Lung (tissue), 12 donors: ENCODE data around the gene OSGIN1. TPM values are rescaled to one million over a fixed set of nuclear protein-coding genes. Genes with fewer than 3 reads are reported as not detected.

ENCODE experiments used
- ATAC-seq: fragments of 200-7000 bp; cut with Tn5 transposase; one replicate; pipeline ENCODE4 v1.9.1; 2020; ENCODE audit warnings: moderate number of reproducible peaks; ENCODE audit not compliant: insufficient read depth, low FRiP score
- DNase-seq, 3 donors: peaks; one replicate each; pipeline ENCODE4 v3.0.0-alpha.2; 2013 to 2017
- H3K27ac ChIP-seq, 2 donors: one replicate each; pipeline ENCODE4 v1.5.1; 2013; ENCODE audit warnings: mild to moderate bottlenecking in 2 of 2, moderate library complexity in 2 of 2, control low read depth in 1 of 2, inconsistent platforms in 1 of 2, low read depth in 1 of 2, low read length in 1 of 2
- H3K27me3 ChIP-seq, 3 donors: one replicate each; pipeline ENCODE4 v1.5.1; 2013; ENCODE audit warnings: low read length in 2 of 3; ENCODE audit not compliant: control insufficient read depth in 3 of 3, insufficient read depth in 3 of 3
- H3K36me3 ChIP-seq, 4 donors: one replicate each; pipeline ENCODE4 v1.5.1; 2013; ENCODE audit warnings: low read length in 4 of 4, mild to moderate bottlenecking in 1 of 4, moderate library complexity in 1 of 4; ENCODE audit not compliant: control insufficient read depth in 4 of 4, insufficient read depth in 4 of 4
- H3K4me1 ChIP-seq, 5 donors: one replicate each; pipeline ENCODE4 v1.5.1; 2013; ENCODE audit warnings: low read length in 5 of 5, mild to moderate bottlenecking in 2 of 5, moderate library complexity in 1 of 5; ENCODE audit not compliant: control insufficient read depth in 5 of 5, insufficient read depth in 5 of 5
- H3K4me3 ChIP-seq: one replicate; pipeline ENCODE4 v1.5.1; 2013; ENCODE audit warnings: mild to moderate bottlenecking, control low read depth, moderate library complexity
- H3K9ac ChIP-seq, 2 donors: one replicate each; pipeline ENCODE4 v1.5.1; 2013; ENCODE audit warnings: low read length in 2 of 2, control low read depth in 1 of 2; ENCODE audit not compliant: insufficient read depth in 1 of 2
- H3K9me3 ChIP-seq, 4 donors: one replicate each; pipeline ENCODE4 v1.5.1; 2013; ENCODE audit warnings: low read length in 3 of 4, mild to moderate bottlenecking in 1 of 4, moderate library complexity in 1 of 4; ENCODE audit not compliant: control insufficient read depth in 4 of 4, insufficient read depth in 3 of 4
- WGBS, 2 donors: extraction: QIAGEN DNeasy Blood & Tissue Kit; methylation state at CpG; one replicate each; pipeline ENCODE4 v1.1.7; 2013; 5-methylcytosine and 5-hydroxymethylcytosine counted together
- polyA plus RNA-seq, 2 donors: library from polyadenylated mRNA; stranded (reverse); fragments of 200-250 nt; gene quantifications; one replicate each; pipeline ENCODE4 v1.2.1, GENCODE V29; 2013
- total RNA-seq, 2 donors: library from RNA; depleted of rRNA in 1 of 2; stranded (reverse); fragments of >200 nt in 1 of 2; gene quantifications; one replicate each; pipeline ENCODE4 v1.2.1, GENCODE V29; 2014 to 2021
- TF ChIP-seq, protein P1 (sequence below): IDR thresholded peaks from 2 replicates; pipeline ENCODE4 v1.5.1; 2012; ENCODE audit warnings: mild to moderate bottlenecking; ENCODE audit errors: control extremely low read depth, extremely low read depth
- donor health status: control.
- donor health status: control.
- donor health status: Bipolar disorder and iron deficiency.
- donor health status: healthy.
- donor health status: DM: yes; HTN: yes; CAD: no.

Gene OSGIN1
- total and polyA plus RNA-seq, 4 donors, result 1.5 to 17.9 (median 13.8) TPM

DNA sequence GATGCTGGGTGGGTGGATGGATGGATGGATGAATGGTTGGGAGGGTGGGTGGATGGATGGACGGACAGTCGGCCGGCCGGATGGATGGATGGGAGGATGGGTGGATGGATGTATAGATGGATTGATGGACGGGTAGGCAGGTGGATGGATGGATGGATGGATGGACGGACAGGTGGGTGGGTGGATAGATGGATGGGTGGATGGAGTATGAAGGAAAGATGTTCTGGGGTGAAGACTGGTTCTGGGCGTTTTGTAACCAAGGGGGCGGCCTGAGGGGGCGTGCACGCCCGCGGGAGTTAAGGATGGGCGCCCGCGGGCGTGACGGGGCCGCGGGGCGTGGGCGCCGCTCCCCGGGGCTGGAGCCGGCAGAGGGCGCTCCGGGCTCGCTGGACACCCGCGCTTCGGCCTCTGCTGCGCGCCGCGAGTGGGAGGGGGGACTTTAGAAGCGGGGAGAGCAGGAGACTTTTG is 14.8 kb downstream of the OSGIN1 start, which contains the start of gene NECAB2:
Gene NECAB2 (plus strand): TSS at position 407 of the 468 bp plus-strand sequence. CDS start 405 bp downstream, outside the sequence.
- WGBS, 2 donors, result 12 to 38% methylated on average over 12 to 35 of the region's 35 CpGs
- peak in 2 of 3 donors; percentile 29 to 46 for DNase-seq
- H3K4me1 ChIP-seq, result no peaks in the 10 kb centered on the region
- no peak within 1 kb of the TSS for H3K27ac ChIP-seq
- H3K9me3 ChIP-seq, result no peaks in the 10 kb centered on the region
- ATAC-seq, result peak; percentile 53
- H3K9ac ChIP-seq, result no peak within 1 kb of the TSS
- peaks cover 0 to 15% (median 0%) of the 10 kb centered on the region in 4 donors for H3K36me3 ChIP-seq
- TF ChIP-seq, protein P1, sequence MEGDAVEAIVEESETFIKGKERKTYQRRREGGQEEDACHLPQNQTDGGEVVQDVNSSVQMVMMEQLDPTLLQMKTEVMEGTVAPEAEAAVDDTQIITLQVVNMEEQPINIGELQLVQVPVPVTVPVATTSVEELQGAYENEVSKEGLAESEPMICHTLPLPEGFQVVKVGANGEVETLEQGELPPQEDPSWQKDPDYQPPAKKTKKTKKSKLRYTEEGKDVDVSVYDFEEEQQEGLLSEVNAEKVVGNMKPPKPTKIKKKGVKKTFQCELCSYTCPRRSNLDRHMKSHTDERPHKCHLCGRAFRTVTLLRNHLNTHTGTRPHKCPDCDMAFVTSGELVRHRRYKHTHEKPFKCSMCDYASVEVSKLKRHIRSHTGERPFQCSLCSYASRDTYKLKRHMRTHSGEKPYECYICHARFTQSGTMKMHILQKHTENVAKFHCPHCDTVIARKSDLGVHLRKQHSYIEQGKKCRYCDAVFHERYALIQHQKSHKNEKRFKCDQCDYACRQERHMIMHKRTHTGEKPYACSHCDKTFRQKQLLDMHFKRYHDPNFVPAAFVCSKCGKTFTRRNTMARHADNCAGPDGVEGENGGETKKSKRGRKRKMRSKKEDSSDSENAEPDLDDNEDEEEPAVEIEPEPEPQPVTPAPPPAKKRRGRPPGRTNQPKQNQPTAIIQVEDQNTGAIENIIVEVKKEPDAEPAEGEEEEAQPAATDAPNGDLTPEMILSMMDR, result peak; percentile 5
- H3K4me3 ChIP-seq, result no peak within 1 kb of the TSS
- H3K27me3 ChIP-seq, result peaks cover 0 to 15% (median 7%) of the 10 kb centered on the region in 3 donors

DNA sequence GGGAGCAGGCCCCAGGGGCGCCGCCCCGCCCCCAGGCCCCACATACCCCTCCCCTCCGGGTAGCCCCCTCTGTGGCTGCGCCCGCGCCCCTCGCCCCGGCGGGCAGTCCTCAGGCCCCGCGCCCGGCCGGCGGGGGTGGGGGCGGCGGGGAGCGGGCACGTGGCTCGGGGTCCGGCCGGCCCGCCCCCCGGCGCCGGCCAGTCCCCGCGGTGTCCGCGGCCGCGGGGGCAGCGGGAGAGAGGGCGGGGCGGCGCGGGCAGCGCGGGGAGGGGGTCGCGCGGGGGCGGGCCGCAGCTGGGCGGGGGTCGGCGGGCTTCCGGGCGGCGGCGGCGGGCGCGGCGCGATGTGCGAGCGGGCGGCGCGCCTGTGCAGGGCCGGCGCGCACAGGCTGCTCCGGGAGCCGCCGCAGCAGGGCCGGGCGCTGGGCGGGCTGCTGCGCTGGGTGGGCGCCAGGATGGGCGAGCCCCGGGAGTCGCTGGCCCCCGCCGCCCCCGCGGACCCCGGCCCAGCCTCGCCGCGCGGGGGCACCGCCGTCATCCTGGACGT is 15.3 kb downstream of the OSGIN1 start:
- TF ChIP-seq, protein P1, result no peak
- Histone ChIP-seq H3K4me1 (no peaks in the 10 kb centered on the region), H3K27ac (no peak overlapping the region), H3K9ac (no peak overlapping the region), H3K4me3 (no peak overlapping the region), H3K27me3 (peaks cover 0 to 15% (median 7%) of the 10 kb centered on the region in 3 donors), H3K36me3 (peaks cover 0 to 14% (median 0%) of the 10 kb centered on the region in 4 donors), H3K9me3 (no peaks in the 10 kb centered on the region)
- ATAC-seq (no peak), DNase-seq (no peak)
- 2 to 3% methylated on average over 17 to 87 of the region's 87 CpGs for WGBS, 2 donors

DNA sequence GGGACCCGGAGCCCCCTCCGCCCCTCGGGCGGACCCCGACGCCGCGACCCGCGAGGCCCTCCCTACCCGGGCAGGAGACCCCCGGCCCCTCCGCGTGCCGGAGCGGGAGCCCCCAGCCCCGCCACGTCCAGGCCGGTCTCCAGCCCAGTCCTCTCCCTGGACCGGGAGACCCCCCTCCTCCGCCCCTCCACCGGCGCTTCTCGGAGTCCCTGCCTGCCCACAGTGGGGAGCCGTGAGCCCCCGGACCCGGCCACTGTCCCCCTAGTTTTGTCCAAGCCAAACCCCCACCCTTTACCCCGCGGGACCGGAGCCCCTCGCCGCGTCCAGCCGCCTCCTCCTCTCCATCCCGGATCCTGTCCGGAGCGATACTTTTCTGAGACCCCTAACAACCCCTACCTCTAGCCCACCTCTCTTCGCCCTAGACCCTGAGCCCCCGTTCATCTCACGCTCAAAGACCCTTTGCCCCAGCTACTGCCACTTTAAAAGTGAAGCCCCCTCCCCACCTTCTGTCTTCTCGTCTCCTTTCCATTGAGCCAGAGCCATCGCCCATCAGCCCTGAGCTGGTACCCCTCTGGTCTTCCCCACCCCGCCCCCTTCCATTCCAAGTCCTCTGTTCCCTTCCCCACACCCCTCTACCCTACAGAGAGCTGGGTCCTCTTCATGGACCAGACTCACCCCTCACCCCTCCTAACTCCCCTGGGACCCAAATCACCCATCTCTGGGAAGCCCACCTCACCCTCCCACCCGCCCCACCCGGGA is 16.0 kb downstream of the OSGIN1 start:
- H3K4me3 ChIP-seq, result no peak overlapping the region
- H3K4me1 ChIP-seq, result no peaks in the 10 kb centered on the region
- ATAC-seq (no peak), DNase-seq (no peak)
- no peaks in the 10 kb centered on the region for H3K9me3 ChIP-seq
- no peak overlapping the region for H3K27ac ChIP-seq
- TF ChIP-seq, protein P1, result no peak
- H3K36me3 ChIP-seq, result peaks cover 0 to 12% (median 0%) of the 10 kb centered on the region in 4 donors
- WGBS, 2 donors, result 7 to 12% methylated on average over 27 to 45 of the region's 45 CpGs
- no peak overlapping the region for H3K9ac ChIP-seq
- peaks cover 0 to 15% (median 7%) of the 10 kb centered on the region in 3 donors for H3K27me3 ChIP-seq
